ENCODE data around the gene KLHDC3. TPM values are rescaled to one million over a fixed set of nuclear protein-coding genes. Genes with fewer than 3 reads are reported as not detected.
A peak's percentile ranks its signal among the peaks of the same experiment; 100 is the strongest.

Gene KLHDC3
- total and polyA plus RNA-seq, 2 donors (not counting 1 experiment from before 2014, with no cell fraction given) = 54.0 to 54.5 TPM

GRCh38 chr6:42973926-42974325 lies 40.1 kb upstream of the KLHDC3 start:
- Histone ChIP-seq H3K79me2 (ENCODE audit: control insufficient read depth, insufficient read depth, low read length) (peaks cover 10% of the 10 kb centered on the region), H3K9me3 (ENCODE audit: control insufficient read depth, insufficient read depth, low read depth, low read length) (no peaks in the 10 kb centered on the region), H3K4me1 (ENCODE audit: control insufficient read depth, extremely low read depth, insufficient read depth, low read length) (no peaks in the 10 kb centered on the region), H3K4me2 (ENCODE audit: extremely low read depth, insufficient read depth, low read length) (no peak overlapping the region), H3K36me3 (ENCODE audit: control insufficient read depth, insufficient read depth, low read length) (peaks cover 6% of the 10 kb centered on the region), H3K27ac (ENCODE audit: insufficient read depth, low read length) (no peak overlapping the region), H4K20me1 (ENCODE audit: control insufficient read depth, extremely low read depth, insufficient read depth, low read length) (no peaks in the 10 kb centered on the region), H3K27me3 (ENCODE audit: control insufficient read depth, insufficient read depth, low read length) (no peaks in the 10 kb centered on the region), H2AFZ (ENCODE audit: low read length) (no peak overlapping the region), H3K4me3 (replicated peaks in 1 of 4; ENCODE audit: control extremely low read depth in 1 of 4, insufficient read depth in 1 of 4, low read depth in 3 of 4, low read length in 4 of 4) (no peak overlapping the region), H3K9ac (ENCODE audit: insufficient read depth, low read length) (no peak overlapping the region)
- no peak for DNase-seq (ENCODE audit: low read depth in 2 of 2)
- TF ChIP-seq CTCF (conservative IDR thresholded peaks at IDR 0.05 in 1 of 2, IDR thresholded peaks at IDR 0.05 in 1 of 2; ENCODE audit: low read depth in 1 of 2, low read length in 2 of 2) (no peak), EZH2 (IDR thresholded peaks at IDR 0.05; ENCODE audit: low read length, missing control alignments) (no peak)

GRCh38 chr6:42974919-42975505 lies 39.0 kb upstream of the KLHDC3 start:
- TF ChIP-seq CTCF (conservative IDR thresholded peaks at IDR 0.05 in 1 of 2, IDR thresholded peaks at IDR 0.05 in 1 of 2; ENCODE audit: low read depth in 1 of 2, low read length in 2 of 2) (no peak), EZH2 (IDR thresholded peaks at IDR 0.05; ENCODE audit: low read length, missing control alignments) (no peak)
- Histone ChIP-seq H4K20me1 (ENCODE audit: control insufficient read depth, extremely low read depth, insufficient read depth, low read length) (no peaks in the 10 kb centered on the region), H3K9ac (ENCODE audit: insufficient read depth, low read length) (no peak overlapping the region), H3K27ac (ENCODE audit: insufficient read depth, low read length) (no peak overlapping the region), H3K27me3 (ENCODE audit: control insufficient read depth, insufficient read depth, low read length) (no peaks in the 10 kb centered on the region), H2AFZ (ENCODE audit: low read length) (no peak overlapping the region), H3K4me1 (ENCODE audit: control insufficient read depth, extremely low read depth, insufficient read depth, low read length) (peaks cover 5% of the 10 kb centered on the region), H3K36me3 (ENCODE audit: control insufficient read depth, insufficient read depth, low read length) (peaks cover 2% of the 10 kb centered on the region), H3K4me3 (replicated peaks in 1 of 4; ENCODE audit: control extremely low read depth in 1 of 4, insufficient read depth in 1 of 4, low read depth in 3 of 4, low read length in 4 of 4) (no peak overlapping the region), H3K9me3 (ENCODE audit: control insufficient read depth, insufficient read depth, low read depth, low read length) (no peaks in the 10 kb centered on the region), H3K4me2 (ENCODE audit: extremely low read depth, insufficient read depth, low read length) (no peak overlapping the region), H3K79me2 (ENCODE audit: control insufficient read depth, insufficient read depth, low read length) (peaks cover 10% of the 10 kb centered on the region)
- no peak for DNase-seq (ENCODE audit: low read depth in 2 of 2)

- TF ChIP-seq CTCF (conservative IDR thresholded peaks at IDR 0.05 in 1 of 2, IDR thresholded peaks at IDR 0.05 in 1 of 2; ENCODE audit: low read depth in 1 of 2, low read length in 2 of 2) (no peak), EZH2 (IDR thresholded peaks at IDR 0.05; ENCODE audit: low read length, missing control alignments) (no peak)
- H4K20me1 ChIP-seq (ENCODE audit: control insufficient read depth, extremely low read depth, insufficient read depth, low read length) = no peaks in the 10 kb centered on the region
- peak overlapping the region; percentile 77 for H3K27ac ChIP-seq (ENCODE audit: insufficient read depth, low read length)
- no peak overlapping the region for H2AFZ ChIP-seq (ENCODE audit: low read length)
- H3K9me3 ChIP-seq (ENCODE audit: control insufficient read depth, insufficient read depth, low read depth, low read length) = no peaks in the 10 kb centered on the region
- peaks cover 7% of the 10 kb centered on the region for H3K4me1 ChIP-seq (ENCODE audit: control insufficient read depth, extremely low read depth, insufficient read depth, low read length)
- H3K4me2 ChIP-seq (ENCODE audit: extremely low read depth, insufficient read depth, low read length) = peak overlapping the region; percentile 82
- H3K9ac ChIP-seq (ENCODE audit: insufficient read depth, low read length) = peak overlapping the region; percentile 83
- H3K4me3 ChIP-seq (replicated peaks in 1 of 4; ENCODE audit: control extremely low read depth in 1 of 4, insufficient read depth in 1 of 4, low read depth in 3 of 4, low read length in 4 of 4) = peak overlapping the region; percentile 49 to 86 (median 78)
- peaks cover 2% of the 10 kb centered on the region for H3K36me3 ChIP-seq (ENCODE audit: control insufficient read depth, insufficient read depth, low read length)
- DNase-seq (ENCODE audit: low read depth in 2 of 2) = peak in 1 of 2 donors; percentile 16
- H3K27me3 ChIP-seq (ENCODE audit: control insufficient read depth, insufficient read depth, low read length) = no peaks in the 10 kb centered on the region
- H3K79me2 ChIP-seq (ENCODE audit: control insufficient read depth, insufficient read depth, low read length) = peaks cover 10% of the 10 kb centered on the region
These were observed 35.6 kb upstream of the KLHDC3 start for GRCh38 chr6:42978487-42978838.
